Thymus (tissue), 11 donors: ENCODE data around the gene SORCS3. TPM values are rescaled to one million over a fixed set of nuclear protein-coding genes. Genes with fewer than 3 reads are reported as not detected.

Source experiments
- DNase-seq, 9 donors: peaks; one replicate each; pipeline ENCODE4 v3.0.0-alpha.2; 2013; ENCODE audit warnings: low spot score in 9 of 9, low read depth in 6 of 9, missing footprints in 1 of 9
- H3K27ac ChIP-seq, 2 donors: one replicate each; pipeline ENCODE4 v1.5.1; 2013; ENCODE audit warnings: control low read depth in 1 of 2, low read depth in 1 of 2, low read length in 1 of 2, mild to moderate bottlenecking in 1 of 2, moderate library complexity in 1 of 2
- H3K27me3 ChIP-seq, 2 donors: one replicate each; pipeline ENCODE4 v1.5.1; 2013; ENCODE audit warnings: low read length in 1 of 2; ENCODE audit not compliant: control insufficient read depth in 2 of 2, insufficient read depth in 1 of 2
- H3K36me3 ChIP-seq, 2 donors: one replicate each; pipeline ENCODE4 v1.5.1; 2013; ENCODE audit warnings: low read length in 1 of 2, mild to moderate bottlenecking in 1 of 2, moderate library complexity in 1 of 2; ENCODE audit not compliant: control insufficient read depth in 2 of 2, insufficient read depth in 2 of 2
- H3K4me1 ChIP-seq, 2 donors: one replicate each; pipeline ENCODE4 v1.5.1; 2013; ENCODE audit warnings: low read length in 2 of 2; ENCODE audit not compliant: control insufficient read depth in 2 of 2, insufficient read depth in 2 of 2
- H3K4me3 ChIP-seq, 2 donors: one replicate each; pipeline ENCODE4 v1.5.1; 2013; ENCODE audit warnings: low read length in 2 of 2, control low read depth in 1 of 2, mild to moderate bottlenecking in 1 of 2
- H3K9me3 ChIP-seq, 2 donors: one replicate each; pipeline ENCODE4 v1.5.1; 2013; ENCODE audit warnings: low read length in 1 of 2, mild to moderate bottlenecking in 1 of 2; ENCODE audit not compliant: control insufficient read depth in 2 of 2, insufficient read depth in 1 of 2
- WGBS: extraction: QIAGEN DNeasy Blood & Tissue Kit; methylation state at CpG from one replicate; pipeline ENCODE4 v1.1.7; 2013; 5-methylcytosine and 5-hydroxymethylcytosine counted together
- polyA plus RNA-seq: library from polyadenylated mRNA; stranded (reverse); fragments of 200-250 nt; gene quantifications from one replicate; pipeline ENCODE4 v1.2.3, GENCODE V29; 2013
- total RNA-seq: library from RNA; stranded (reverse); fragments of 120-200 nt; gene quantifications from one replicate; pipeline ENCODE4 v1.2.4, GENCODE V29; 2013
- donor health status: healthy.

SORCS3 gene
- total and polyA plus RNA-seq, 2 donors: 0.05 TPM

- Histone ChIP-seq H3K36me3 (no peaks in the 10 kb centered on the region), H3K9me3 (no peaks in the 10 kb centered on the region), H3K27ac (no peak overlapping the region), H3K4me1 (no peaks in the 10 kb centered on the region), H3K4me3 (no peak overlapping the region), H3K27me3 (no peaks in the 10 kb centered on the region)
- no peak for DNase-seq
- 69% methylated on average over 1 of the region's 1 CpG for WGBS
Measured at GRCh38 chr10:104895541-104895940, 254.5 kb downstream of the SORCS3 start.

- Histone ChIP-seq H3K36me3 (no peaks in the 10 kb centered on the region), H3K27ac (no peak overlapping the region), H3K9me3 (no peaks in the 10 kb centered on the region), H3K27me3 (no peaks in the 10 kb centered on the region), H3K4me1 (no peaks in the 10 kb centered on the region), H3K4me3 (no peak overlapping the region)
- 49% methylated on average over 1 of the region's 1 CpG for WGBS
- DNase-seq: no peak
Measured at GRCh38 chr10:104895981-104896380, 254.9 kb downstream of the SORCS3 start.

- Histone ChIP-seq H3K36me3 (no peaks in the 10 kb centered on the region), H3K27me3 (no peaks in the 10 kb centered on the region), H3K9me3 (no peaks in the 10 kb centered on the region), H3K27ac (no peak overlapping the region), H3K4me3 (no peak overlapping the region), H3K4me1 (no peaks in the 10 kb centered on the region)
- no peak for DNase-seq
- 77% methylated on average over 4 of the region's 4 CpGs for WGBS
Measured at GRCh38 chr10:104897696-104898095, 256.6 kb downstream of the SORCS3 start.

GRCh38 chr10:104899779-104900178 is 258.7 kb downstream of the SORCS3 start:
- H3K4me1 ChIP-seq: no peaks in the 10 kb centered on the region

GRCh38 chr10:104903433-104903832 is 262.3 kb downstream of the SORCS3 start:
- Histone ChIP-seq H3K9me3 (no peaks in the 10 kb centered on the region), H3K27ac (no peak overlapping the region), H3K4me1 (no peaks in the 10 kb centered on the region), H3K36me3 (no peaks in the 10 kb centered on the region), H3K4me3 (no peak overlapping the region), H3K27me3 (no peaks in the 10 kb centered on the region)
- no peak for DNase-seq
- WGBS: 95% methylated on average over 3 of the region's 3 CpGs

More at GRCh38 chr10:104899779-104900178, 258.7 kb downstream of the SORCS3 start:
- H3K36me3 ChIP-seq: no peaks in the 10 kb centered on the region
- no peak for DNase-seq
- H3K9me3 ChIP-seq: no peaks in the 10 kb centered on the region
- H3K27ac ChIP-seq: no peak overlapping the region
- no peaks in the 10 kb centered on the region for H3K27me3 ChIP-seq
- no peak overlapping the region for H3K4me3 ChIP-seq

- no peak overlapping the region for H3K4me3 ChIP-seq
- H3K27ac ChIP-seq: no peak overlapping the region
- no peaks in the 10 kb centered on the region for H3K27me3 ChIP-seq
- no peaks in the 10 kb centered on the region for H3K4me1 ChIP-seq
- WGBS: 85% methylated on average over 5 of the region's 5 CpGs
- no peaks in the 10 kb centered on the region for H3K9me3 ChIP-seq
- no peak for DNase-seq
- H3K36me3 ChIP-seq: no peaks in the 10 kb centered on the region
Measured at GRCh38 chr10:104904753-104905323, 263.7 kb downstream of the SORCS3 start.

- no peak overlapping the region for H3K27ac ChIP-seq
- no peak overlapping the region for H3K4me3 ChIP-seq
- H3K27me3 ChIP-seq: no peaks in the 10 kb centered on the region
- no peak for DNase-seq
- H3K4me1 ChIP-seq: no peaks in the 10 kb centered on the region
- no peaks in the 10 kb centered on the region for H3K36me3 ChIP-seq
- WGBS: 64% methylated on average over 3 of the region's 3 CpGs
- no peaks in the 10 kb centered on the region for H3K9me3 ChIP-seq
Measured at GRCh38 chr10:104906112-104906511, 265.0 kb downstream of the SORCS3 start.

- Histone ChIP-seq H3K9me3 (no peaks in the 10 kb centered on the region), H3K36me3 (no peaks in the 10 kb centered on the region), H3K27me3 (no peaks in the 10 kb centered on the region), H3K4me1 (no peaks in the 10 kb centered on the region), H3K4me3 (no peak overlapping the region), H3K27ac (no peak overlapping the region)
- WGBS: 82% methylated on average over 4 of the region's 4 CpGs
- no peak for DNase-seq
Measured at GRCh38 chr10:104907521-104907920, 266.4 kb downstream of the SORCS3 start.

- no peaks in the 10 kb centered on the region for H3K4me1 ChIP-seq
Measured at GRCh38 chr10:104908581-104908980, 267.5 kb downstream of the SORCS3 start.

GRCh38 chr10:104910712-104911111 is 269.6 kb downstream of the SORCS3 start:
- DNase-seq: no peak
- Histone ChIP-seq H3K4me3 (no peak overlapping the region), H3K27ac (no peak overlapping the region), H3K27me3 (no peaks in the 10 kb centered on the region), H3K9me3 (no peaks in the 10 kb centered on the region), H3K4me1 (no peaks in the 10 kb centered on the region), H3K36me3 (no peaks in the 10 kb centered on the region)
- WGBS: 84% methylated on average over 3 of the region's 3 CpGs

More at GRCh38 chr10:104908581-104908980, 267.5 kb downstream of the SORCS3 start:
- no peaks in the 10 kb centered on the region for H3K27me3 ChIP-seq
- H3K27ac ChIP-seq: no peak overlapping the region
- H3K4me3 ChIP-seq: no peak overlapping the region
- H3K9me3 ChIP-seq: no peaks in the 10 kb centered on the region
- H3K36me3 ChIP-seq: no peaks in the 10 kb centered on the region
- WGBS: 89% methylated on average over 2 of the region's 2 CpGs
- DNase-seq: no peak
